ENCODE results near the gene SAPCD2. TPM values are rescaled to one million over a fixed set of nuclear protein-coding genes. Genes with fewer than 3 reads are reported as not detected.

SAPCD2 gene
- total and polyA plus RNA-seq, 9 of the 15 experiments (the other 6 are each of a cell fraction or from before 2014, with no cell fraction given) = 3.4 to 91.8 (median 18.8) TPM

DNA sequence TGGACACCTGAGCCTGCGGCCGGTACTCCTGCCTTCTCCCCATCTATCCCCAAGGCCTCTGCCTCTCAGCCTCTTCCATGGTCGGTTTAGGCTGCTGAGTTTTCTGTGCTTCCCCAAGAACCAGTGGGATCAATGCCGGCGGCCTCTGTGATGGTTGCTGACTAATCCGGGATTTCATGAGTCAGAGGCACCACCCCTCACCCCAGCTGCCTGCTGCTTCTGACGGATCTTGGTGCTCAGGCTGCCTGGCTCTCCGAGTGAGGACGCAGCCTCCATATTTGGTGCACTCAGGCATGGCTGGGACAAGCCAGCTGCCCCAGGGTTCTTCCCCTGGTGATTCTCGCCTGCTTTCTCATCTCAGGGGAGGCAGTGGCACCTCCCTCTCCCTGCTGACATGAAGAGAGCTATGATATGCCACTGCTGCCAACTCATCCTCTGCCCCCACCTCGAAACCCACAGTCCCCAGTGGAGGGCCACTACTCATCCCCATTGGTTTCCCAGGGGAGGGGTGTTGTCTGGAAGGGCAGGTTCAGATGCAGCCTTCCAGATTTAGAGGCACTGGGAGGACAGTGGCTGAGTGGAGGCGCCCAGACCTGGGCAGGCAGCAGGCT lies 13.1 kb upstream of the SAPCD2 start (continued):
- TF ChIP-seq MNT (conservative IDR thresholded peaks at IDR 0.05) = 0 out of 4 replicates have a peak, but pooled peaks of 1 of the 2 experiments have one; percentile 32
- TF ChIP-seq ZNF239 (CRISPR knock-in tag; IDR thresholded peaks at IDR 0.05) = no peak
- no peak for TF ChIP-seq SMAD2 (IDR thresholded peaks at IDR 0.05; ENCODE audit: low read depth, low read length)
- TF ChIP-seq POLR2AphosphoS5 (IDR thresholded peaks at IDR 0.05; ENCODE audit: control insufficient read depth, insufficient read depth, low read depth, low read length) = no peak
- TF ChIP-seq NFYB (IDR thresholded peaks at IDR 0.05; ENCODE audit: extremely low read depth, insufficient read length) = no peak
- TF ChIP-seq HDAC8 (tag; IDR thresholded peaks at IDR 0.05) = no peak
- TF ChIP-seq RBM39 (optimal IDR thresholded peaks at IDR 0.05; ENCODE audit: low read depth, low read length) = no peak
- TF ChIP-seq CEBPG (CRISPR knock-in tag; IDR thresholded peaks at IDR 0.05) = no peak
- no peak for TF ChIP-seq CEBPG (tag; conservative IDR thresholded peaks at IDR 0.05 in 1 of 2, IDR thresholded peaks at IDR 0.05 in 1 of 2)
- no peak for TF ChIP-seq TOE1 (IDR thresholded peaks at IDR 0.05; ENCODE audit: borderline replicate concordance)
- TF ChIP-seq TOE1 (CRISPR knock-in tag; IDR thresholded peaks at IDR 0.05; ENCODE audit: borderline replicate concordance, low read depth) = no peak
- TF ChIP-seq ZNF280B (CRISPR knock-in tag; IDR thresholded peaks at IDR 0.05) = no peak
- no peak for TF ChIP-seq ID3 (CRISPR knock-in tag; IDR thresholded peaks at IDR 0.05)
- no peak for TF ChIP-seq ID3 (tag; IDR thresholded peaks at IDR 0.05)
- TF ChIP-seq E2F5 (CRISPR knock-in tag; IDR thresholded peaks at IDR 0.05) = no peak
- no peak for TF ChIP-seq ZNF609 (CRISPR knock-in tag; IDR thresholded peaks at IDR 0.05; ENCODE audit: borderline replicate concordance)
- peak; percentile 61 for TF ChIP-seq C11orf30 (IDR thresholded peaks at IDR 0.05; ENCODE audit: low read depth)

Data from K562 (cell line).